ENCODE measurements around the gene DCTPP1. TPM values are rescaled to one million over a fixed set of nuclear protein-coding genes. Genes with fewer than 3 reads are reported as not detected.

Gene DCTPP1
- total and polyA plus RNA-seq, 2 of the 13 experiments (the other 11 are each of a cell fraction or from before 2014, with no cell fraction given): 54.8 to 74.4 TPM

- TF ChIP-seq MBD4 (IDR thresholded peaks at IDR 0.05; ENCODE audit: borderline replicate concordance, low read length): no peak
- no peak for TF ChIP-seq NR2F6 (IDR thresholded peaks at IDR 0.05)
- peak; percentile 71; the same call in 1 of the 2 replicates for TF ChIP-seq NR2F6 (CRISPR knock-in tag; IDR thresholded peaks at IDR 0.05)
- peak; percentile 93 for TF ChIP-seq MXI1 (IDR thresholded peaks at IDR 0.05; ENCODE audit: borderline replicate concordance, low read depth, low read length)
- TF ChIP-seq ZNF713 (CRISPR knock-in tag; IDR thresholded peaks at IDR 0.05): no peak
- no peak for TF ChIP-seq MTF1 (CRISPR knock-in tag; IDR thresholded peaks at IDR 0.05)
- no peak for TF ChIP-seq ZNF33A (CRISPR knock-in tag; IDR thresholded peaks at IDR 0.05; ENCODE audit: borderline replicate concordance)
- TF ChIP-seq ZNF678 (CRISPR knock-in tag; IDR thresholded peaks at IDR 0.05): no peak
- peak; percentile 99 for TF ChIP-seq ZNF652 (CRISPR knock-in tag; IDR thresholded peaks at IDR 0.05; ENCODE audit: borderline replicate concordance, low read depth)
- TF ChIP-seq PHF8 (CRISPR knock-in tag; IDR thresholded peaks at IDR 0.05): peak; percentile 73
- TF ChIP-seq PBX3 (CRISPR knock-in tag; IDR thresholded peaks at IDR 0.05; ENCODE audit: borderline replicate concordance): no peak
- TF ChIP-seq ZSCAN22 (CRISPR knock-in tag; IDR thresholded peaks at IDR 0.05): 0 out of 2 replicates have a peak, but pooled peaks have one; percentile 29
- TF ChIP-seq SNAPC2 (CRISPR knock-in tag; IDR thresholded peaks at IDR 0.05): 0 out of 2 replicates have a peak, but pooled peaks have one; percentile 33
- no peak for TF ChIP-seq ZNF10 (CRISPR knock-in tag; IDR thresholded peaks at IDR 0.05; ENCODE audit: borderline replicate concordance, low read depth)
- no peak for TF ChIP-seq ZNF619 (CRISPR knock-in tag; IDR thresholded peaks at IDR 0.05)
- TF ChIP-seq NR2F2 (IDR thresholded peaks at IDR 0.05; ENCODE audit: borderline replicate concordance, low read depth): peak; percentile 25; the same call in 1 of the 2 replicates
- peak; percentile 69; the same call in 1 of the 2 replicates for TF ChIP-seq CBX5 (CRISPR knock-in tag; IDR thresholded peaks at IDR 0.05; ENCODE audit: borderline replicate concordance)
- TF ChIP-seq EED (CRISPR knock-in tag; IDR thresholded peaks at IDR 0.05): no peak
- TF ChIP-seq ZNF232 (CRISPR knock-in tag; IDR thresholded peaks at IDR 0.05; ENCODE audit: borderline replicate concordance): peak; percentile 21; the same call in 1 of the 2 replicates
- TF ChIP-seq PTBP1 (IDR thresholded peaks at IDR 0.05; ENCODE audit: low read depth, low read length, poor library complexity, severe bottlenecking): peak; percentile 46
- TF ChIP-seq ZNF563 (CRISPR knock-in tag; IDR thresholded peaks at IDR 0.05): peak; percentile 65
- peak; percentile 75; the same call in 1 of the 2 replicates for TF ChIP-seq ZNF362 (CRISPR knock-in tag; IDR thresholded peaks at IDR 0.05; ENCODE audit: borderline replicate concordance)
- no peak for TF ChIP-seq CENPBD1 (CRISPR knock-in tag; IDR thresholded peaks at IDR 0.05; ENCODE audit: borderline replicate concordance, low read depth)
- TF ChIP-seq STAG1 (CRISPR knock-in tag; IDR thresholded peaks at IDR 0.05): peak; percentile 70
- no peak; the same call in 1 of the 2 replicates for TF ChIP-seq HIC2 (CRISPR knock-in tag; IDR thresholded peaks at IDR 0.05; ENCODE audit: low read depth)
Observed at GRCh38 chr16:30395155-30395991, 34.5 kb downstream of the DCTPP1 start, which contains the start of gene ZNF48 (continued).

Measured in HepG2 (cell line).